ENCODE measurements around the gene ZNF557.

DNA sequence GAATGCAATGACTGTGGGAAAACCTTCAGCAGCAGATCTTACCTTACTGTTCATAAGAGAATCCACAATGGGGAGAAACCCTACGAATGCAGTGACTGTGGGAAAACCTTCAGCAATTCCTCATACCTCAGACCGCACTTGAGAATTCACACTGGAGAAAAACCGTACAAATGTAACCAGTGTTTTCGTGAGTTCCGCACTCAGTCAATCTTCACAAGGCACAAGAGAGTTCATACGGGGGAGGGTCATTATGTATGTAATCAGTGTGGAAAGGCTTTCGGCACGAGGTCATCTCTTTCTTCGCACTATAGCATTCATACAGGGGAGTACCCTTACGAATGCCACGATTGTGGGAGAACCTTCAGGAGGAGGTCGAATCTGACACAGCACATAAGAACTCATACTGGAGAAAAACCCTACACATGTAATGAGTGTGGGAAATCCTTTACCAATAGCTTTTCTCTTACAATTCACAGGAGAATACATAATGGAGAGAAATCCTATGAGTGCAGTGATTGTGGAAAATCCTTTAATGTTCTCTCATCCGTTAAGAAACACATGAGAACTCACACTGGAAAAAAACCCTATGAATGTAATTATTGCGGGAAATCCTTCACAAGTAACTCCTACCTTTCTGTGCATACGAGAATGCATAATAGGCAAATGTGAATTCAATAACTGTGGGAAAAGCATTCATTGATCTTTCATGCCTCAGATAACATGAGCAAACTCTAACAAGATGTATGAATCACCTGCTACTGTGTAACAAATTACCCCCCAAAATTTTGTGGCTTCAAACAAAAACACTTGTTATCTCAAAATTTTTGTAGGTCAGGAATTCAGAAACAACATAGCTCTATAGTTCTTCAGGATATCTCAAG lies 13.8 kb downstream of the ZNF557 start:
- TF ChIP-seq ZBTB48 (tag by site-specific recombination; IDR thresholded peaks at IDR 0.05) = no peak
- no peak for TF ChIP-seq GLIS2 (tag by site-specific recombination; IDR thresholded peaks at IDR 0.05)
- no peak for TF ChIP-seq EGR2 (tag by site-specific recombination; IDR thresholded peaks at IDR 0.05; ENCODE audit: low read depth)
- TF ChIP-seq, protein P1, sequence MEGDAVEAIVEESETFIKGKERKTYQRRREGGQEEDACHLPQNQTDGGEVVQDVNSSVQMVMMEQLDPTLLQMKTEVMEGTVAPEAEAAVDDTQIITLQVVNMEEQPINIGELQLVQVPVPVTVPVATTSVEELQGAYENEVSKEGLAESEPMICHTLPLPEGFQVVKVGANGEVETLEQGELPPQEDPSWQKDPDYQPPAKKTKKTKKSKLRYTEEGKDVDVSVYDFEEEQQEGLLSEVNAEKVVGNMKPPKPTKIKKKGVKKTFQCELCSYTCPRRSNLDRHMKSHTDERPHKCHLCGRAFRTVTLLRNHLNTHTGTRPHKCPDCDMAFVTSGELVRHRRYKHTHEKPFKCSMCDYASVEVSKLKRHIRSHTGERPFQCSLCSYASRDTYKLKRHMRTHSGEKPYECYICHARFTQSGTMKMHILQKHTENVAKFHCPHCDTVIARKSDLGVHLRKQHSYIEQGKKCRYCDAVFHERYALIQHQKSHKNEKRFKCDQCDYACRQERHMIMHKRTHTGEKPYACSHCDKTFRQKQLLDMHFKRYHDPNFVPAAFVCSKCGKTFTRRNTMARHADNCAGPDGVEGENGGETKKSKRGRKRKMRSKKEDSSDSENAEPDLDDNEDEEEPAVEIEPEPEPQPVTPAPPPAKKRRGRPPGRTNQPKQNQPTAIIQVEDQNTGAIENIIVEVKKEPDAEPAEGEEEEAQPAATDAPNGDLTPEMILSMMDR (tag by site-specific recombination; IDR thresholded peaks at IDR 0.05) = no peak
- no peak for TF ChIP-seq ZNF768 (tag by site-specific recombination; IDR thresholded peaks at IDR 0.05)
- no peak for TF ChIP-seq PRDM1 (tag by site-specific recombination; IDR thresholded peaks at IDR 0.05)
- TF ChIP-seq SP2 (tag by site-specific recombination; IDR thresholded peaks at IDR 0.05) = no peak
- TF ChIP-seq, protein P2, sequence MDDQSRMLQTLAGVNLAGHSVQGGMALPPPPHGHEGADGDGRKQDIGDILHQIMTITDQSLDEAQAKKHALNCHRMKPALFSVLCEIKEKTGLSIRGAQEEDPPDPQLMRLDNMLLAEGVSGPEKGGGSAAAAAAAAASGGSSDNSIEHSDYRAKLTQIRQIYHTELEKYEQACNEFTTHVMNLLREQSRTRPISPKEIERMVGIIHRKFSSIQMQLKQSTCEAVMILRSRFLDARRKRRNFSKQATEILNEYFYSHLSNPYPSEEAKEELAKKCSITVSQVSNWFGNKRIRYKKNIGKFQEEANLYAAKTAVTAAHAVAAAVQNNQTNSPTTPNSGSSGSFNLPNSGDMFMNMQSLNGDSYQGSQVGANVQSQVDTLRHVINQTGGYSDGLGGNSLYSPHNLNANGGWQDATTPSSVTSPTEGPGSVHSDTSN (CRISPR knock-in tag; IDR thresholded peaks at IDR 0.05) = no peak
- no peak for TF ChIP-seq ZNF274 (IDR thresholded peaks at IDR 0.05; ENCODE audit: low read length)
- TF ChIP-seq ZNF274 (tag by site-specific recombination; IDR thresholded peaks at IDR 0.05; ENCODE audit: borderline replicate concordance) = peak; percentile 98
- TF ChIP-seq, protein P3, sequence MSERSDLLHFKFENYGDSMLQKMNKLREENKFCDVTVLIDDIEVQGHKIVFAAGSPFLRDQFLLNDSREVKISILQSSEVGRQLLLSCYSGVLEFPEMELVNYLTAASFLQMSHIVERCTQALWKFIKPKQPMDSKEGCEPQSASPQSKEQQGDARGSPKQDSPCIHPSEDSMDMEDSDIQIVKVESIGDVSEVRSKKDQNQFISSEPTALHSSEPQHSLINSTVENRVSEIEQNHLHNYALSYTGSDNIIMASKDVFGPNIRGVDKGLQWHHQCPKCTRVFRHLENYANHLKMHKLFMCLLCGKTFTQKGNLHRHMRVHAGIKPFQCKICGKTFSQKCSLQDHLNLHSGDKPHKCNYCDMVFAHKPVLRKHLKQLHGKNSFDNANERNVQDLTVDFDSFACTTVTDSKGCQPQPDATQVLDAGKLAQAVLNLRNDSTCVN (tag by site-specific recombination; optimal IDR thresholded peaks at IDR 0.05) = no peak
- no peak for TF ChIP-seq KLF10 (tag by site-specific recombination; IDR thresholded peaks at IDR 0.05)
- TF ChIP-seq ZNF223 (tag by site-specific recombination; IDR thresholded peaks at IDR 0.05) = no peak

Data from HEK293 (cell line).